GM19035 (cell line): ENCODE data around the gene CEP104.
"Not testable (repeated sequence)": the region's sequence is repeated elsewhere in the genome, so short reads cannot be mapped to it uniquely, and the experiment has no call there.

Source experiments
- ATAC-seq: cut with Tn5 transposase; IDR thresholded peaks from one replicate; pipeline ENCODE4 v1.9.1; 2021; ENCODE audit not compliant: unreplicated experiment

The CEP104 gene

DNA sequence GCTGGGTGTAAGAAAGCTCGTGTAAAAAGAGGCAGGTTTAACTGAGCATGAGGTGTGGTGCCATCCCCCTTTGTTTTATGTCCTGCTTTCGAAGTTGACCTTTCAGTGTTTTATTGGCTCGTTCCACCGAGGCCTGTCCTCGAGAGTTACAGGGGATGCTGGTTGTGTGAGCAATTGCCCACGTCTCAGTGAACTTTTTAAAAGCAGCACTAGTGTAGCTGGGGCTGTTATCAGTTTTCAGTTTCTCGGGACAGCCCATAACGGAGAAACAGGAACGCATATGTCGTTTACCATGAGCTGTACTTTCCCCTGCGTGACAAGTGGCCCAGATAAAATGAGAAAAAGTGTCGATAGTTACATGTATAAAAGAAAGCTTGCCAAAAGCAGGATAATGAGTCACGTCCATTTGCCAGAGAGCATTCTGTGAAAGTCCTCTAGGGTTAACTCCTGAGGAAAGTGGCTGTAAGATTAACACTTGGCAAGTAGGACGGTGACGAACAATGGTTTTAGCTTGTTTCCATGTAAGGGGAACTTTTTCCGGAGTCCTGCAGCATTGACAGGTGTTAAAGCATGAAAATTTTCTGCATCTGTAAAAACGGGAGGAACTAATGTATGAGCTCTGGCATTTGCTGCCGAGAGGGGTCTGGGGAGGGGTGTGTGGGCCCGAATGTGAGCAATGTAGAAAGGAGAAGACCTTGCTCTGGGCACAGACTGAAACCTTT, 52.9 kb downstream of the CEP104 start:
- ATAC-seq: no peak

DNA sequence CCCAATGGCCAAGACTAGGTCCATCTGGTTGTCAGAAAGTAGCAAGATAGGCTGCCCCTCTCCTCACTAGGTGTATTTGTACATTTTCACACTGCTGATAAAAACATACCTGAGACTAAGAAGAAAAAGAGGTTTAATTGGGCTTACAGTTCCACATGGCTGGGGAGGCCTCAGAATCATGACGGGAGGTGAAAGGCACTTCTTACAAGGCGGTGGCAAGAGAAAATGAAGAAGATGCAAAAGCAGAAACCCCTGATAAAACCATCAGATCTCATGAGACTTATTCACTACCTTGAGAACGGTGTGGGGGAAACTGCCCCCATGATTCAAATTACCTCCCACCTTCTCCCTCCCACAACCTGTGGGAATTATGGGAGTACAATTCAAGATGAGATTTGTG, 56.2 kb downstream of the CEP104 start:
- not testable (repeated sequence) for ATAC-seq

DNA sequence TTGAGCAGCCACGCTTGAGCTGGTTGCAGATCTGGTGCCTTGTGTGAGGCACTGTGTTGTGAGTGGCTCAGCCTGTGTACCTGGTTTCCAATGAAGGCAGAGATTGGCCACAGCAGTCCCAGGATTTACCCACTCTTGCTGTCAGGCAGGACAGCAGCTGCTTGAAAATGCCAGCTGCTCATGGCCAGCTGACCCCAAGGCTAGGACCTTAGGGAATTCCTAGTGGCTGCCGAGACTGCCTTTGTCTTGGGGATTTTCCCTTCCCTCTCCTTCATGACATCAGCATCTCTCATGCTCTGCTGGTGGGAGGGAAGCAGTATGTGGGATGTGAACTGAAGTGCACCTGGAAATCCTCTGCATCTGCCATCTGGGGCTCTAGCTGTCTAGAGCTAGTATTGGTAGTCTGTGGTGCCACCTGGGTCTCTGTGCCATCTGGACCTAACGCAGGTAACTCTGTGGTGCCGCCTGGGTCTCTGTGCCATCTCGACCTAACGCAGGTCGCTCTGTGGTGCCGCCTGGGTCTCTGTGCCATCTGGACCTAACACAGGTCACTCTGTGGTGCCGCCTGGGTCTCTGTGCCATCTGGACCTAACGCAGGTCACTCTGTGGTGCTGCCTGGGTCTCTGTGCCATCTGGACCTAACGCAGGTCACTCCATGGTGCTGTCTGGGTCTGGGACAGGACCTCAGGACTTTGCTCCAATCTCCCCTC, 56.9 kb downstream of the CEP104 start:
- ATAC-seq: no peak

GRCh38 chr1:3796215-3797061, 60.6 kb downstream of the CEP104 start, which contains the start of gene LRRC47:
TSS of gene LRRC47 (minus strand) at chr1:3796498. CDS start at chr1:3796476, 22 bp downstream.
- ATAC-seq: peak; percentile 96

- ATAC-seq: no peak
These were observed 61.4 kb downstream of the CEP104 start for GRCh38 chr1:3795453-3796214.

DNA sequence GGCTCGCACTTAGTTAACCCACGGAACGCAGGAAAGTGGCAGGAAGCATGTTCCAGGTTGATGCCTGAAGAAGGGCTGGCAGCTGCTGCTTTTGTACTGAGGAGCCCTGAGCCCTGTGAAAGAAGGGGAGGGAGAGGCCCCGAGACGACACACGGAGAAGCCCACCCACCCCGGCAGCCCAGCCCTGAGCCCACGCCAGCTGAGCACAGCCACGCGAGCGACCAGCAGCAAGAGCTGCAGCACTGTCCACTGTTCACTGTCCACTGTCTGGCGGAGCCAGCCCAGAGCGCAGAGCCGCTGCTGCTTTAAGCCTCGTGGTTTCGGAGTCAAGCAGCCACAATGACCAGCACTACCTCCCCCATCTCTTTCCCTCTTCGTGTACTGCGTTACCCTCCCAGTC, 66.1 kb downstream of the CEP104 start:
- no peak for ATAC-seq

DNA sequence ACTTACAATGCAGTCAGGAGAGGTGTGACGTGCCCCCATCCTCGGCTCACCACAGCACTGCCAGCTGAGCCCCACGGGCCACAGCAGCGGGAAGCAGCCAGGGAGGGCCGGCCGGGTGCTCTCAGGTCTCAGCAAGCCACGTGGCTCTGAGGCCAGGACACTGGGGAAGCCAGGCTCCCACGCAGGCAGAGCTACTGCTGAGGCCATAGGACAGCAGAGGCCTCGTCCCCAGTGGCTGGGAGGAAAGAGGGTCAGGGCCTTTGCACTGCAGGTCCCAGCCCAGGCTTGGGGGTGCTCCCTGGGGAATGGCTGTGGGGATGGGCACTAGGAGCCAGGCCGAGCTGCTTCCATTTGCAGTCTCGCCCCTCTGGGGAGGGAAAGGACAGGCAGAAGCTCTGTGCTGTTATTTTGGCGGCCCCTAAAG, 66.5 kb downstream of the CEP104 start:
- no peak for ATAC-seq

DNA sequence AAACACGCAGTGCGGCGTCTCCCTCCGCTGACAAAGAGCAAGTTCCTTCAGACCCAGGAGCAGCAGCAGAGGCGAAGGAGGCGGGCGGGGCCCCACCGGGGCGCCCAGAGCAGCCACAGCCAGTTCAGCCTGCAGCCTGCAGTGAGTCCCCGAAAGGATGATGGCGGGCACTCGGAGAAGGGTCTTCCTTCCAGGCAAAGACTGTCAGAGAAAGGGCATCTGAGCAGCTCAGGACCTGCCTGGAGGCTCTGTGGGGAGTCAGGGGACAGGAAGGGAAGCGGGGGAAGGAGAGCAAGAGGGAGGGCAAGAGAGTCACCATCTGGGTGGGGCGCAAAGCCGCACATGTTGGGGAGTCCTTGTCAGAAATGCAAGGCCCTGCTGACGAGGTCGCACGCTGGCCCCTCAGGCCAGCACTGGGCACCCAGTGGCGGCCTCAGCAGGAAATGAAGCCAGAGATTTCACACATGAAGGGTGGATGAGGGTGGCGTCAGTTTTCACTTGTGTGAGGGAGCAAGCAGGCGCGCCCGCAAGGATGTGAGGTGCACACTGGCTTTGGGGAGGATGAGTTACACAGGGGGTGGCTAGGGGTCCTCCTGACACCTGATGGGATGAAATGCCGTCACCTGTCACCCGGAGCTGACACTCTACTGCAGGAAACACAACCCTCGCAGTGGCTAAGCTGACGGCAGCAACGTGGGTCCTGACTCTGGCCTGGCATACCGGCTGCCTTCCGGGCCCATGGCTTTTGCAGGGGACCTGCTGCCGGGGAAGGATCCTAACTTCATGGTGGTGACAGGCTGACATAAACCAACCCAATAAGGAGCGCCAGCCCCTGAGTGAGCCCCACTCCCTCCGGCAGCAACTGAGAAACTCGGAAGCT, 67.3 kb downstream of the CEP104 start:
- ATAC-seq: no peak

- no peak for ATAC-seq
These were observed 68.1 kb downstream of the CEP104 start for GRCh38 chr1:3788756-3789420.

- ATAC-seq: no peak
These were observed 69.0 kb downstream of the CEP104 start for GRCh38 chr1:3787745-3788605.

DNA sequence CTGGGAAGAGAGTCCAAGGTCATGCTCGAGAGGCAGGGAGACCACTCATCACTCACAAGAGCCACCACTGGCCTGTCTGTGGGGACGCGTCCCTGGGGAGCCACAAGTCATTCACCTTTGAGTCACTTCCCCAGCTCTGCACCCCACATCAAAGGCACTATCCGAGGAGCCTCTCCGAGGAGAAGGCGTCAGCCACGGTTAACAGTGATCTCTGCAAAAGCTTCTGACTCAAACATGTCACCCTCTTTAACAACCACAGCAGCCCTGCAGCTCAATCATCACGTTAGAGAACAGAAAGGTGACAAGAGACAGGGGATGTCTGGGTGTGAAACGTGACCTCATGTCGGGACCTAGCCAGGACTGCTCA, 69.7 kb downstream of the CEP104 start:
- ATAC-seq: no peak

- ATAC-seq: no peak
These were observed 70.3 kb downstream of the CEP104 start for GRCh38 chr1:3786468-3787348.

DNA sequence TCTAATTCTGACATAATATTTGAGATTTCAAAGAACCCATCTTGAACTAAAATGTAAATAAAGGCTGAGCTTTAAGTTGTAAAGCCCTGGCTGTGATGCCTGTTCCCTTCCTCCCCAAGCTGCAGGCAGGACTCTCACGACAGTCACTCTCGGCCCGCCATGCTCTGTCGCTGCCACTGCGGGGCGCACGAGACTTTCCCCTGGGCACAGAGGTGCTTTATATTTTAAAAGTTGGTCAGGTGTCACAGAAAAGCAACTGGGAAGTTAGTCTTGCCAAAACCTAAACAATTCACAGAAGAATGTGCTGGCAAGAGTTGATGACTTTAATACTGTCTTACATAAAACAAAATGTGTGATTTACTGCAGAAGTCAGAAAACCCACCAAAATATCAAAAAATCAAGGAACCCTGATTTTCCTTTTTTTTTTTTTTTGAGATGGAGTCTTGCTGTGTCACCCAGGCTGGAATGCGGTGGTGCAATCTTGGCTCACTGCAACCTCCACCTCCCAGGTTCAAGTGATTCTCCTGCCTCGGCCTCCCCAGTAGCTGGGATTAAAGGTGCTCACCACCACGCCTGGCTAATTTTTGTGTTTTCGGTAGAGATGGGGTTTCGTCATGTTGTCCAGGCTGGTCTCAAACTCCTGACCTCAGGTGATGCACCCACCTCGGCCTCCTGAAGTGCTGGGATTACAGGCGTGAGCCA, 71.4 kb downstream of the CEP104 start:
- ATAC-seq: no peak

DNA sequence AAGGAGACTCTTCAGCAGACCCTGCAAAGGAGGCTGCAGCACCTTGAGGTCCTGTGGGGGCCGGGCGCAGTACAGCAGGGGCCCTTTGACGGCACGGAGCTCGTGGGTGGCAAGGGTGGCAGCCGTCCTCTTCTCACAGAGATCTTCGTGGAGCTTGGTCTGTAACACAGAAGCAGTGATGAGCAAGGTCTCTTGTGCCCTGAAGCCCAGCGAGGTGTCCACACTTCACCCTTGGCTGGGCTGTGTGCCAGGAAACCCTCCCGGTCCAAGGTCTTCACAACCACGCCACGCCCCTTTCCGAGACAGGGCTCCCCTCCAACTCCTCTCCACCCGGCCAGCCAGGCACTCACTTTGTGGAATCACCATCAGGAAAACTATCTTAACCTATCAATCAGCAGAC, 72.0 kb downstream of the CEP104 start:
- no peak for ATAC-seq

GRCh38 chr1:3783651-3784474, 73.1 kb downstream of the CEP104 start:
- no peak for ATAC-seq

DNA sequence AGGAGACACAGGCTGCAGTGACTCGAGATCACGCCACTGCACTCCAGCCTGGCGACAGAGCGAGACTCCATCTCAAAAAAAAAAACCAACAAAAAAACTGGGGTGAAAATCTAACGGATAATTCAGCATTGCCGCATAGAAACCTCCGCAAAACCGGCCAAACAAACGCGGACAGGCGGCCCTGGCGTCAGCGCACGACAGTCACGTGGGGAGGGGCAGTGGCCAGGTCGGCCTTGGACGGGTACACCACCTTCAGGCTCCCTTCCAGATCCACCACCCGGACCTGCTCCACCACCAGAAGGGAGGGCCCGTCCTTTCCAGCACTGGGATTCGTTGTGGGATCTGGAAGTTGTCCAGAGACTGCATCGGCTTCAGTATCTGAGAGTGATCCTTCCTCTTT, 76.1 kb downstream of the CEP104 start:
- no peak for ATAC-seq
